ENCODE measurements around the gene SRGAP1. TPM values are rescaled to one million over a fixed set of nuclear protein-coding genes. Genes with fewer than 3 reads are reported as not detected.

The SRGAP1 gene
- total and polyA plus RNA-seq, 9 of the 15 experiments (the other 6 are each of a cell fraction or from before 2014, with no cell fraction given) = 0.01 to 0.13 (median 0.04) TPM; not detected in 3

- H3K27ac ChIP-seq (ENCODE audit: extremely low read depth, low read depth, low read length) = no peak overlapping the region
- H3K4me2 ChIP-seq (ENCODE audit: insufficient read depth, low read length) = no peak overlapping the region
- H4K20me1 ChIP-seq (replicated peaks; ENCODE audit: control insufficient read depth, insufficient read depth, low read length) = no peaks in the 10 kb centered on the region
- H3K27me3 ChIP-seq (ENCODE audit: control insufficient read depth in 2 of 2, insufficient read depth in 2 of 2, low read length in 2 of 2) = peaks cover 0 to 18% of the 10 kb centered on the region in 2 experiments; a peak in 2 of 5 replicates
- CTCF ChIA-PET (ENCODE audit: low intra/inter-chr PET ratio) = no interaction called here
- ATAC-seq (no peak), FAIRE-seq (no peak), DNase-seq (ENCODE audit: extremely low read depth in 1 of 4, low spot score in 3 of 4) (no peak)
- no peaks in the 10 kb centered on the region for H3K4me1 ChIP-seq (replicated peaks in 1 of 2; ENCODE audit: control insufficient read depth in 2 of 2, insufficient read depth in 2 of 2, low read length in 2 of 2)
- no peaks in the 10 kb centered on the region for H3K36me3 ChIP-seq (ENCODE audit: control insufficient read depth, insufficient read depth, low read length)
- no peak overlapping the region for H3K9ac ChIP-seq (ENCODE audit: insufficient read depth in 1 of 2, low read depth in 2 of 2, low read length in 2 of 2)
- TF ChIP-seq NR2C1 (IDR thresholded peaks at IDR 0.05) = no peak
- no peak for TF ChIP-seq NR2C1 (tag; IDR thresholded peaks at IDR 0.05)
- TF ChIP-seq NONO (IDR thresholded peaks at IDR 0.05; ENCODE audit: low read depth in 2 of 2, low read length in 1 of 2) = no peak
- no peak for TF ChIP-seq ZKSCAN1 (IDR thresholded peaks at IDR 0.05; ENCODE audit: low read depth, low read length)
- no peak for TF ChIP-seq NFYB (IDR thresholded peaks at IDR 0.05; ENCODE audit: extremely low read depth, insufficient read length)
- TF ChIP-seq NFIX (CRISPR knock-in tag; IDR thresholded peaks at IDR 0.05; ENCODE audit: low read depth) = no peak
- TF ChIP-seq MTF1 (CRISPR knock-in tag; IDR thresholded peaks at IDR 0.05; ENCODE audit: borderline replicate concordance) = no peak
- TF ChIP-seq, protein P1, sequence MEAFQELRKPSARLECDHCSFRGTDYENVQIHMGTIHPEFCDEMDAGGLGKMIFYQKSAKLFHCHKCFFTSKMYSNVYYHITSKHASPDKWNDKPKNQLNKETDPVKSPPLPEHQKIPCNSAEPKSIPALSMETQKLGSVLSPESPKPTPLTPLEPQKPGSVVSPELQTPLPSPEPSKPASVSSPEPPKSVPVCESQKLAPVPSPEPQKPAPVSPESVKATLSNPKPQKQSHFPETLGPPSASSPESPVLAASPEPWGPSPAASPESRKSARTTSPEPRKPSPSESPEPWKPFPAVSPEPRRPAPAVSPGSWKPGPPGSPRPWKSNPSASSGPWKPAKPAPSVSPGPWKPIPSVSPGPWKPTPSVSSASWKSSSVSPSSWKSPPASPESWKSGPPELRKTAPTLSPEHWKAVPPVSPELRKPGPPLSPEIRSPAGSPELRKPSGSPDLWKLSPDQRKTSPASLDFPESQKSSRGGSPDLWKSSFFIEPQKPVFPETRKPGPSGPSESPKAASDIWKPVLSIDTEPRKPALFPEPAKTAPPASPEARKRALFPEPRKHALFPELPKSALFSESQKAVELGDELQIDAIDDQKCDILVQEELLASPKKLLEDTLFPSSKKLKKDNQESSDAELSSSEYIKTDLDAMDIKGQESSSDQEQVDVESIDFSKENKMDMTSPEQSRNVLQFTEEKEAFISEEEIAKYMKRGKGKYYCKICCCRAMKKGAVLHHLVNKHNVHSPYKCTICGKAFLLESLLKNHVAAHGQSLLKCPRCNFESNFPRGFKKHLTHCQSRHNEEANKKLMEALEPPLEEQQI (IDR thresholded peaks at IDR 0.05) = no peak
- intact Hi-C loops (cut with micrococcal nuclease) (loop anchor here (10.0 kb wide), 1 partner anchor 108 kb away; no protein-coding TSS in a partner anchor), in situ Hi-C loops (cut with MboI) (no loop called here)
- H2AFZ ChIP-seq (ENCODE audit: low read depth, low read length) = no peak overlapping the region
- WGBS (ENCODE audit: insufficient coverage, low coverage, missing lambda C conversion rate) = 7% methylated on average over 19 of the region's 21 CpGs
- H3K9me1 ChIP-seq (ENCODE audit: control insufficient read depth, insufficient read depth, low read length) = no peaks in the 10 kb centered on the region
- no peak overlapping the region for H3K4me3 ChIP-seq
- BruUV-seq (replicated peaks) = no TSS peak
- H3K79me2 ChIP-seq (ENCODE audit: control insufficient read depth, insufficient read depth, low read length) = no peaks in the 10 kb centered on the region
- H3K9me3 ChIP-seq (replicated peaks; ENCODE audit: control insufficient read depth, insufficient read depth, low read depth, low read length) = no peaks in the 10 kb centered on the region
- POLR2A ChIA-PET = no interaction called here
These were observed 302.6 kb downstream of the SRGAP1 start for GRCh38 chr12:64147011-64147631.

Measured in K562 (cell line).